Activated naive CD8-positive, alpha-beta T cell (primary cell): ENCODE results near the gene FNDC7.
"Not testable (repeated sequence)": the region's sequence is repeated elsewhere in the genome, so short reads cannot be mapped to it uniquely, and the experiment has no call there.

Source experiments
- H3K27ac Mint-ChIP-seq: one replicate; pipeline ENCODE4 v1.8.0; 2021; ENCODE audit warnings: mixed read lengths
- H3K27me3 Mint-ChIP-seq: one replicate; pipeline ENCODE4 v1.8.0; 2021; ENCODE audit warnings: mixed read lengths
- H3K36me3 Mint-ChIP-seq: one replicate; pipeline ENCODE4 v1.8.0; 2021; ENCODE audit warnings: mixed read lengths
- H3K4me1 Mint-ChIP-seq: one replicate; pipeline ENCODE4 v1.8.0; 2021; ENCODE audit warnings: low read depth, mixed read lengths
- H3K4me3 Mint-ChIP-seq: one replicate; pipeline ENCODE4 v1.8.0; 2021; ENCODE audit warnings: mild to moderate bottlenecking, mixed read lengths
- H3K9me3 Mint-ChIP-seq: one replicate; pipeline ENCODE4 v1.8.0; 2021; ENCODE audit warnings: low read depth, mixed read lengths

Gene FNDC7, protein sequence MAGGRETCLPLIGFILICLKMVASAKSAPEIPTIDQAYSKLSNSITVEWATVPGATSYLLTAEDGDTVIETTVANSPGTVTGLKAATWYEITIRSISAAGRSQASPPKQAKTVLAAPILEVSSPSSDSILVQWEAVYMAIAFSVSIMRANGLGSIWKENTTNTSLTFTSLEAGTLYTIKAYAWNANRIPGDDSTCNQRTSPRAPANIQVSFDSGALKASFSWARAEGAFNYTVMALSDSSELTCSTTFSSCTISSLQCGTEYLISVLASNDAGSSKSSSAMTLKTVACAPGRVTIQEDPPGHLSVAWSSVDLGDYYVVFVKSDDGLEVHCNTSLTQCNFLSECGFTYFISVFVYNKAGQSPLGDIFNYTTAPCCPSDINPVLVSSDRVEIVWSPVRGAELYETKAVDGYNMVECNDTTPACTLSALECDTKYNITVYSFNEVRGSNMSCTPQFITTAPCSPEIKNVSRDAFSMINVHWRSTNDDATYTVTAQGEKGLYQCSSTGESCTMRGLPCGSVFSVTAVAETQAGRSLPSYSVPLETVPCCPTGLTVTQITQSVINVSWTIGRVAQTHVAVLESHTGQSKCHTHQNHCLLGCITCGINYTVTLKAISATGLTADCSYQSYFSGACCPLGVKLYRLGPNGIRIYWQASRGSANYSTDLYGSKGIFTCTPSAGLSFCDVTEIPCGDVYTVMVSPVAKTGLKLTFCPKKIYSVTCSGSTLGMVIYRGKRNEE

DNA sequence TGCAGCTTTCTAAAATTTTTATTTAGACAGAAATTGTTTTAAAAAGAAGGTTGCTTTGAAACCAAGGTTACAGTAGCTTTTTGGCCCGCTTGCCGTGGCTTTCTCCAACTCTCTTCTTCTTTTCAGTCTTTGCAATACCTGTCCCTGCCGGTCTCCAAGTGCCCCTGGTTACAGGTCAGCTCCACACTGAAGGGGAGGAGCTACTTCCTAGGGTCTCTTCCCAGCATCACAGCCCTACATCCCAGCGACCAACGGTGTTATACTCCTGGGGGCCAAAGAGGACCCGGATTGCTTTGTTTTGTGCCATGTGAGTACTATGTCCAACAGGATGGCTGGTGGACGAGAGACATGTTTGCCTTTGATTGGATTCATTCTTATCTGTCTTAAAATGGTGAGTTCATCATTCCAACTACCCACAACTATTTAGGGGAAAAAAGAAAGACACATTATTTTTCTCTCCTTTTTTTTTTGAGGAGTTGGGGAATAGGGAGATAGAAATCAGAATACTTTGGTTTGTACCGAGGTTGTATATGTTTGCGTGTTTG is at the start of gene FNDC7:
FNDC7 (plus strand) TSS at position 303 of the 545 bp plus-strand sequence; CDS start at position 329, 26 bp downstream.
- peaks cover 9% of the 10 kb centered on the region for H3K4me1 Mint-ChIP-seq
- H3K27me3 Mint-ChIP-seq: peaks cover 6% of the 10 kb centered on the region
- H3K36me3 Mint-ChIP-seq: no peaks in the 10 kb centered on the region
- H3K9me3 Mint-ChIP-seq: no peaks in the 10 kb centered on the region
- H3K4me3 Mint-ChIP-seq: no peak within 1 kb of the TSS
- no peak within 1 kb of the TSS for H3K27ac Mint-ChIP-seq

DNA sequence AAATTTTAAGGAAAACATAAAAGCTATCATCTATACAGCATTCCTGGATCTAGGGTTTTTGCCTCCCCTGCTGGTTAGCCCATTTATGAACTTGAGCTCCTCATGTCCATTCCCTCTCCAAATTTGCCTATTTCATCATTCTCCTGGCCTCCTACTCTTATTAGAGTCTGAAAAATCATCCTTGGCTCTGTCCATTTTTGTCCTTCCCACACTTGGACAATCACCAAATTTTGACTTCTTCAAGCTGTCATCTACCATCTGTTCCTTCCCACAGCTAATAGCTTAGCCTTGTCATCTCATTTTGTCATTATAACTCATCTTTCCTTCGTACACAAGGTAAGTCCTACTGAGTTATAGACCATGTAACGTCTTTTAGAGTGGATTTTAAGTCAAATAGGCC is 49.6 kb upstream of the FNDC7 start:
- peak overlapping the region; percentile 18 for H3K4me3 Mint-ChIP-seq

DNA sequence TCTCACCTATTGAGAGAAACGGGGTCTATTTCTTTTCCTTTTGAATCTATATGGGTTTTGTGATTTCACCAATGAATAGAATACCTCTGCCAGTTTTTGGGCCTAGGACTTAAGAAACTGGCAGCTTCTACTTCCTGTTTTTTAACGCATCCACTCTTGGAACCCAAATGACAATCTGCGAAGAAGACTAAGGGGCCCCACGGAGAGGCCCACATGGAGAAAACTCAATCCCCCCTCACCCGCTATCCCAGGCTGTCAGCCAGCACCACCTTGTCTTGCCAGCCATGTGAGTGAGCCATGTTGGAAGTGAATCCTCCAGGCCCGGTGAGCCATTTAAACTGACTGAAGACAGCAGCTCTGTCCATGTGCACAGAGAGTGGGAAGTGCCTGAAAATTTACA is 48.2 kb upstream of the FNDC7 start:
- H3K27me3 Mint-ChIP-seq: no peaks in the 10 kb centered on the region
- no peak overlapping the region for H3K27ac Mint-ChIP-seq
- no peaks in the 10 kb centered on the region for H3K9me3 Mint-ChIP-seq
- H3K4me3 Mint-ChIP-seq: no peak overlapping the region
- H3K4me1 Mint-ChIP-seq: peaks cover 36% of the 10 kb centered on the region
- no peaks in the 10 kb centered on the region for H3K36me3 Mint-ChIP-seq

More for the DNA sequence above, 49.6 kb upstream of the FNDC7 start:
- Mint-ChIP-seq H3K9me3 (no peaks in the 10 kb centered on the region), H3K36me3 (no peaks in the 10 kb centered on the region), H3K27me3 (no peaks in the 10 kb centered on the region), H3K27ac (no peak overlapping the region), H3K4me1 (peaks cover 34% of the 10 kb centered on the region)

DNA sequence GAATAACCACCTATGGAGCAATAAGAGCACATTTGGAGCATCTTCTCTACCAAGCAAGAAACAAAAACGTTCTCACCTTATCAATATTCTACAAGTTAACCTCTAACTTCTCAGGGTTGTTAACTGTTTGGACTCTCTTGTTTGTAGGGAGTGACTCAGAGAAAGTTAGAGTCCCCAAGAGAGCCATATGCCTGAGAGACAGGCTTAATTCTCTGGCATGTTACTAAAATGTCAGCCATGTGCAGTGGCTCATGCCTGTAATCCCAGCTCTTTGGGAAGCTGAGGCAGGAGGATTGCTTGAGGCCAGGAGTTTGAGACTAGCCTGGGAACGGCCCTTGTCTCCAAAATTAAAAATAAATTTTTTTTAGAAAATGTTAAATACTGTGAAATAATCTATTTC is 47.6 kb upstream of the FNDC7 start:
- Mint-ChIP-seq H3K9me3 (no peaks in the 10 kb centered on the region), H3K4me1 (peaks cover 37% of the 10 kb centered on the region), H3K27ac (no peak overlapping the region), H3K27me3 (no peaks in the 10 kb centered on the region), H3K4me3 (no peak overlapping the region), H3K36me3 (no peaks in the 10 kb centered on the region)

DNA sequence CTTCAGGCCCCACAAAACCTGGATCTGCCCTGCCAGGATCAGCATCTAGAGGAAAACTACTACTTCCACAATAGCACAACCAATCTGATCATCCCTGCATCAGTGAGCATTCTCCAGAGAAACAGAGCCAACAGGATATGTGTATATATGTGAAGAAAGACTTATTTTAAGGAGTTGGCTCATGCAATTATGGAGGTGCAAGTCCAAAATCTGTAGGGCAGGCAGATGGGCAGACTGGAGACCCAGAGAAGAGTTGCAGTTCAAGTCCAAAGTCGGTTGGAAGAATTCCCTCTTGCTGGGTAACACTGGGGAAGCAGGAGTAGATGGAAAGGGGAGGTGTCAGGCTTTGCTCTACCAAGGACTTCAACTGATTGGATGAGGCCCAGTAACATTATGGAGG is 46.9 kb upstream of the FNDC7 start:
- no peak overlapping the region for H3K4me3 Mint-ChIP-seq
- H3K4me1 Mint-ChIP-seq: peaks cover 34% of the 10 kb centered on the region
- H3K9me3 Mint-ChIP-seq: no peaks in the 10 kb centered on the region
- no peaks in the 10 kb centered on the region for H3K36me3 Mint-ChIP-seq
- no peaks in the 10 kb centered on the region for H3K27me3 Mint-ChIP-seq
- H3K27ac Mint-ChIP-seq: no peak overlapping the region

DNA sequence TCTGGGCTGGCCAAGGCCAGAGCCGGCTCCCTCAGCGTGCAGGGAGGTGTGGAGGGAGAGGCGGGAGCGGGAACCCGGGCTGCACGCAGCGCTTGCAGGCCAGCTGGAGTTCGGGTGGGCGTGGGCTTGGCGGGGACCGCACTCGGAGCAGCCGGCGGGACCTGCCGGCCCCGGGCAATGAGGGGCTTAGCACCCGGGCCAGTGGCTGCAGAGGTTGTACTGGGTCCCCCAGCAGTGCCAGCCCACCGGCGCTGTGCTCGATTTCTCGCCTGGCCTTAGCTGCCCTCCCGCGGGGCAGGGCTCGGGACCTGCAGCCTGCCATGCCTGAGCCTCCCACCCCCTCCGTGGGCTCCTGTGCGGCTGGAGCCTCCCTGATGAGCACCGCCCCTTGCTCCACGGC is 45.3 kb upstream of the FNDC7 start:
- H3K27me3 Mint-ChIP-seq, H3K9me3 Mint-ChIP-seq, H3K36me3 Mint-ChIP-seq, H3K4me3 Mint-ChIP-seq, H3K27ac Mint-ChIP-seq: not testable (repeated sequence)
- H3K4me1 Mint-ChIP-seq: peaks cover 28% of the 10 kb centered on the region

DNA sequence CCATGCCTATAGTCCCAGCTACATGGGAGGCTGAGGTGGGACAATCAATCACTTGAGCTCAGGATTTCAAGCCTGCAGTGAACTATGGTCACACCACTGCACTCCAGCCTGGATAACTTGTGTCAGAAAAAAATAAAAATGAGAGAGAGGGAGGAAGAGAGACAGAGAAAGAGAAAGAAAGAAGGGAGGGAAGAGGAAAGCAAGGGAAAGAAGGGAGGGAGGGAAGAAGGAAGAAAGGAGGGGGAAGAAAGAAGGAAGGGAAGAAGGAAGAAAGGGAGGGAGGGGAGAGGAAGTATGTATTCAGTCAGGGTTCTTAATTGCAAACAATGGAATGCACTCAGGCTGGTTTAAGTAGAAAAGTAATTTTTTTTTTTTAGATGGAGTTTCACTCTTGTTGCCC is 43.9 kb upstream of the FNDC7 start:
- Mint-ChIP-seq H3K27me3 (no peaks in the 10 kb centered on the region), H3K36me3 (no peaks in the 10 kb centered on the region), H3K4me1 (peaks cover 19% of the 10 kb centered on the region), H3K4me3 (no peak overlapping the region), H3K9me3 (no peaks in the 10 kb centered on the region), H3K27ac (no peak overlapping the region)

DNA sequence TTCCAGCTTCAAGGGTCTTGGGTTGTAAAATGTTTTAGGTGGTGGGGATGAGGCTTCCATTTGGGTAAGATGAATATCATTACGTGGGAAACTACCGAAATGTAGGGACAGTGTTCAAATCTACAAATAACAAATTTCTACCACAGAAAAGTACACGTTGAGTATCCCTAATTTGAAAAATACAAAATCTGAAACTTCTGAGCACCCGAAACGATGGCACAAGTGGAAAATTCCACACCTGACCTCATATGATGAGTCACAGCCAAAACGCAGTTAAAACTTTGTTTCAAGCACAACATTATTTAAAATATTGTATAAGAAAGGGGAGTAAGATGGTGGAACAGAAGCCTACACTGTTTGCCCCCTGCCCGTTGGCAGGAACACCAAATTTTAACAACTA is 43.0 kb upstream of the FNDC7 start:
- no peaks in the 10 kb centered on the region for H3K27me3 Mint-ChIP-seq
- H3K9me3 Mint-ChIP-seq: no peaks in the 10 kb centered on the region
- H3K27ac Mint-ChIP-seq: peak overlapping the region; percentile 66
- peaks cover 17% of the 10 kb centered on the region for H3K4me1 Mint-ChIP-seq
- H3K4me3 Mint-ChIP-seq: no peak overlapping the region
- no peaks in the 10 kb centered on the region for H3K36me3 Mint-ChIP-seq

DNA sequence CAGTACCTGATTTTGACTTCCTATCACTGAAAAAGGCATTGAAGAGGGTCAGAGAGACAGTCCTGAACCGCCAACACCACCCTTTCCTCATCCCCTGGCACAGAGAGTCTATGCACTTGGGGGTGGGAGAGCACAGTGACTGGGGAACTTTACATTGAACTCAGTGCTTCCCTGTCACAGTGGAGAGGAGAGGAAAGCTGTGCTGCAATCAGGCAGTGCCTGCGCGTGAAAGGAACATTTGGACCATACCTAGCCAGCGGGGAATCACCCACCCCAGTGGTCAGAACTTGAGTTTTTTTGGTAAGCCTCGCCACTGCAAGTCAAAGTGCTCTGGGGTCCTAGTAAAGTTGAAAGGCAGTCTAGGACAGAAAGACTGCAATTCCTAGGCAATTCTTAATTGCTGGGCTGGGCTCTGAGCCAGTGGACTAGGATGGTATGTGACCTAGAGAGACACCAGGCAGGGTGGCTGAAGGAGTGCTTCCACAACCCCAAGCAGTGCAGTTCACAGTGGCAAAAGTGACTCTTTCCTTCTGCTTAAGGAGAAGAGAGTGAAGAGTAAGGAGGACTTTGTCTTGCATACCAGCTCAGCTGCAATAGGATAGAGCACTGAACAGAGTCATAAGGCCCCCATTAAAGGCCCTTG is 42.5 kb upstream of the FNDC7 start:
- no peaks in the 10 kb centered on the region for H3K27me3 Mint-ChIP-seq
- H3K36me3 Mint-ChIP-seq: no peaks in the 10 kb centered on the region
- peaks cover 17% of the 10 kb centered on the region for H3K4me1 Mint-ChIP-seq
- peak overlapping the region; percentile 66 for H3K27ac Mint-ChIP-seq
- no peak overlapping the region for H3K4me3 Mint-ChIP-seq
- H3K9me3 Mint-ChIP-seq: no peaks in the 10 kb centered on the region

DNA sequence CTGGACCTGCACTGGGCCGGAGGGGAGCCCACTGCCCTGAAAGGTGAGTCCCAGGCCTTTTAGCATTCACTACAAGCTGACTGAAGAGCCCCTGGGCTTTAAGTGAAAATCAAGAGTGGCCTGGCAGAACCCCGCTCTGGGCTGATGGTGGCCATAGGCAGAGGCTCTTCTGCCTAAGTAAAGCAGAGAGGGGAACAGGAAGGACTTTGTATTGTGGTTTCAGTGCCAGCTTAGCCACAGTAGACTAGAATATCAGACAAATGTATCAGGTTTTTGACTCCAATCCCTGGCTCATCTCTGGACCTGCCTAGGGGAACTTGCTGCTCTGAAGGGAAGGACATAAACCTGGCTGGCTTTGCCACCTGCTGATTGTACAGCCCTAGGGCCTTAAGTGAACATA is 41.6 kb upstream of the FNDC7 start:
- H3K9me3 Mint-ChIP-seq: no peaks in the 10 kb centered on the region
- H3K4me3 Mint-ChIP-seq: no peak overlapping the region
- H3K36me3 Mint-ChIP-seq: no peaks in the 10 kb centered on the region
- no peaks in the 10 kb centered on the region for H3K27me3 Mint-ChIP-seq
- H3K4me1 Mint-ChIP-seq: peaks cover 17% of the 10 kb centered on the region
- no peak overlapping the region for H3K27ac Mint-ChIP-seq

DNA sequence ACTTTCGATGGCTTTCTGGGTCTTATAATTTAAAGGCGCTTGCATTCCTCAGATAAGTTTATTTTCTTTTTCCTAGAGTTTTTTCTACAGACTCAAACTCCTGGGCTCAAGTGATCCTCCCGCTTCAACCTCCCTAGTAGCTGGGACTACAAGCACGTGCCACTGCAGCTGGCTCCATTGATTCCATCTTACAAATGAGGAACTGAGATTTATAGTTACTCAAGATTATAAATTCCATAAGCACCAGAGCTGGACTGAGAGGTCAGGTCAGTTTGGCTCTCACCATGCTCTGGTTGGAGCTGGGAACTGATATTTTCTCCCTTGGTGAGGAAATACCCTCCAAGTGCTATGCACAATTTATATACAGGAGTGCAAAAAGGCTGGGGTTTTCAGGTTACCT is 34.0 kb upstream of the FNDC7 start:
- H3K4me3 Mint-ChIP-seq: no peak overlapping the region
- peaks cover 7% of the 10 kb centered on the region for H3K4me1 Mint-ChIP-seq
- H3K27ac Mint-ChIP-seq: no peak overlapping the region
- no peaks in the 10 kb centered on the region for H3K36me3 Mint-ChIP-seq
- peaks cover 3% of the 10 kb centered on the region for H3K27me3 Mint-ChIP-seq
- H3K9me3 Mint-ChIP-seq: no peaks in the 10 kb centered on the region

DNA sequence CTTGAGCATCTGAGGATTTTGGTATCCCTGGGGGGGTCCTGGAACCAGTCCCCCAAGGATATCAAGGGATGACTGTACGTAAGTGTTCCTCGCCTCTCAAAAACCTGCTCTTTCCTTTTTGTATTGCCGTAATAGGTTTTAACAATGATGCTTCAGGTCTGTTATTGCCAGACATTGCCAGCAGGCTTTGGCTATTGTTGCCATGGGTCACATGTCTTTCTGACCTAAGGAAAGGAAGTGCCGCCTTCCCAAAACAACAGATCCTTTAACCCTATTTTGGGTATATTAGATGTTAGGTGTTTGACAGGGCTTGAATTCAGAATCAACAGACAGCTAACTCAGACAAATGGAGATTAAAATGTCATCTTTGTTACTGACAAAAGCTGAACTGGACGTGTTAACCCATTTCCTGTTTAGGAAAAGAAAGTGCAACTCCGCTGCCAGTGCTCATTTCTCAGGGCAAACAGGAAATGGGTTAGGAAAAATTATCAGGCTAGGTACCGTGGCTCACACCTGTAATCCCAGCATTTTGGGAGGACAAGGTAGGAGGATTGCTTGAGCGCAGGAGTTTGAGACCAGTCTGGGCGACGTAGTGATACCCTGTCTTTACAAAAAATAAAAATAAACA is 33.0 kb upstream of the FNDC7 start:
- no peaks in the 10 kb centered on the region for H3K36me3 Mint-ChIP-seq
- peaks cover 4% of the 10 kb centered on the region for H3K27me3 Mint-ChIP-seq
- no peak overlapping the region for H3K4me3 Mint-ChIP-seq
- H3K4me1 Mint-ChIP-seq: peaks cover 7% of the 10 kb centered on the region
- H3K9me3 Mint-ChIP-seq: no peaks in the 10 kb centered on the region
- H3K27ac Mint-ChIP-seq: no peak overlapping the region

DNA sequence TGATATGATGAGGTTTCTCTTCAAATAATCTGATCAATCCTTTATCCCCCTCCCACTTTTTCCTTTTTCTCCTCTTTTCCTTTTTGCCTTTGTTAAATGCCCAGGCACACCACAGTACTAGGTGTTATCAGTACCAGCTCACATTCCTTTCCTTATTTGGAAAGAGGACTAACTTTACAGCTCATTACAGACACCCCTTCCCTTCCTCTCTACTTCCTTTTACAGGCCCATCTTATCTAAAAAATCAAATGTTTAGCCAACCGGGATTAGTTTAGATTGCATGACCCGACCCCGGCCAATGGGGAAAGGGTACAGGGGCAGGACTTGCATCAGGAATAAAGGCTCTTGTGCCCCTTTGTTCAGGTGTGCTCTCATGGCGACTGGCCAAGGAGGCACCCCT is 31.0 kb upstream of the FNDC7 start:
- not testable (repeated sequence) for H3K9me3 Mint-ChIP-seq, H3K27me3 Mint-ChIP-seq, H3K27ac Mint-ChIP-seq, H3K4me3 Mint-ChIP-seq, H3K36me3 Mint-ChIP-seq, H3K4me1 Mint-ChIP-seq

DNA sequence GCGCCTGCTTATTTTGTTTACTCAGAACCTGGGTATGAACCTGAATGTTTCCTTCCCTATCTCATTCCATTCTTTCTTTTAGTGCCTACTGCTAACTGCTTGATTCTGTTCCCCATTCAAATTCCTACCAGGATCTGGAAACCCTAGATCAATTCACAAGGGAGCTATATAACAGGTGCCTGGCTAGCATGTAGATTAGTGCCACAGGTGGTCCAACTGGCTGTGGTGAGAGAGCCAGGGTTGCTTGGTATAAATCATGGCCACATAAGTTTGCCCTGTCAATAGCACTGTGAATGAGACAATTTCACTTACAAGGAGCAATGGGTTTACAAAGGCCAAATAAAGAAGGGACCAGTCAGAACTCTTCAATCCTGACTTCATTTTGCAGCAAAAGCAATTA is 27.2 kb upstream of the FNDC7 start:
- Mint-ChIP-seq H3K4me1 (peaks cover 5% of the 10 kb centered on the region), H3K4me3 (no peak overlapping the region), H3K9me3 (no peaks in the 10 kb centered on the region), H3K36me3 (no peaks in the 10 kb centered on the region), H3K27ac (no peak overlapping the region), H3K27me3 (peaks cover 4% of the 10 kb centered on the region)
